Measurements from ENCODE around the gene SLC15A1. TPM values are rescaled to one million over a fixed set of nuclear protein-coding genes. Genes with fewer than 3 reads are reported as not detected.

SLC15A1 gene
- total RNA-seq, 1 experiment from 2014 or later = 1.9 TPM

DNA sequence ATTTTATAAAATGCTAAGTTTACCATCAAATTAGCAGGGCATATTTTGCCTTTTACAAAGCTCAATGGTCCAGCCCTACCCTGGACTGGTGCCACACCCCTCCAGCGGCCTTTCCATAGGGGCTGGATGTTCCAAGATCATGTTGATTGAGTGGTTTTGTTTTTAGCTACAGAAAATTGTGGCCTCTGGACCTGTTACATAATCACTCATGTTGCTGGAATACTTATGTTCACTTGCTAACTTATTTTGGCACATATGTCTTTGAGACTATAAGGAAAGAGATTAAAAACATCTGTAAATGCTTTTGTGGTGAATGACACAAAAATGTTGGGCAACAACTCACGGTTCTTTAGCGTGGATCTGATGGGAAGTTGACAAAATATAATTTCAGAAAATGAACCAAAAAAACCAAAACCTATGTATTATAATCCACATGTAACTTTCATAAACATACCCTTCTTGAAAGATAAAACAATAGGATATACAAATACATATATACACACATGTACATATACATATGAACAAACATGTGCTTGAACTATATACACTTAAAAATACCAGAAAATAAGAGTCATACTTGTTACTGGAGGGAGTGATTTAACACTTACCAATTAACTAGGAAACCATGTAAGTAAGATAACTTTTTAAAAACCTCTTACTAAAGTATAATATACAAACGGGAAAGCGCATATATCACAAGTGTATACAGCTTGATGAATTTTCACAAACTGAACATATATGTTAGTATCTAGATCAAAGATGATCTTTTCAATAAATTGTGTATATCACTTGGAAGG lies 46.6 kb upstream of the SLC15A1 start:
- H3K79me2 ChIP-seq (ENCODE audit: insufficient read depth, low read length) = no peaks in the 10 kb centered on the region
- H3T11ph ChIP-seq (ENCODE audit: low read length) = no peak overlapping the region
- no peak overlapping the region for H4K8ac ChIP-seq (replicated peaks; ENCODE audit: insufficient read length, low read depth, low read length)
- no peaks in the 10 kb centered on the region; the same call in 1 of the 2 replicates for H3K27me3 Mint-ChIP-seq (ENCODE audit: low read depth)
- TF ChIP-seq CTCF (conservative IDR thresholded peaks at IDR 0.05) = no peak
- H3K56ac ChIP-seq (ENCODE audit: insufficient read length, low read depth, low read length) = no peak overlapping the region
- H3K4me1 ChIP-seq (ENCODE audit: insufficient read depth, low read length) = no peaks in the 10 kb centered on the region
- H3K23ac ChIP-seq (ENCODE audit: insufficient read length, low read depth, low read length) = no peak overlapping the region
- no peak overlapping the region for H2BK5ac ChIP-seq (ENCODE audit: insufficient read length, low read length)
- H2BK15ac ChIP-seq (ENCODE audit: low read depth, low read length) = no peak overlapping the region
- no CpG with 5 or more reads among the region's 5 CpGs for WGBS (ENCODE audit: extremely low coverage, insufficient read length, low lambda C conversion rate)
- no peak overlapping the region for H2AK5ac ChIP-seq (ENCODE audit: insufficient read length, low read length)
- H3K9me3 Mint-ChIP-seq = no peaks in the 10 kb centered on the region
- H3K4me3 Mint-ChIP-seq = no peak overlapping the region
- H2BK20ac ChIP-seq (ENCODE audit: low read depth, low read length, poor library complexity, severe bottlenecking) = no peak overlapping the region
- H3K4me2 ChIP-seq (ENCODE audit: insufficient read depth, insufficient read length, low read length) = no peak overlapping the region
- H2BK120ac ChIP-seq (ENCODE audit: low read depth, low read length, poor library complexity, severe bottlenecking) = no peak overlapping the region
- H3K27ac ChIP-seq (ENCODE audit: insufficient read length, low read depth, low read length) = no peak overlapping the region
- H2AFZ ChIP-seq (ENCODE audit: low read length) = no peak overlapping the region
- no peak overlapping the region for H3K18ac ChIP-seq (ENCODE audit: insufficient read length, low read depth, low read length)
- H3K23me2 ChIP-seq (ENCODE audit: insufficient read length, low read depth, low read length, poor library complexity, severe bottlenecking) = no peaks in the 10 kb centered on the region
- H2BK12ac ChIP-seq (ENCODE audit: insufficient read length, low read depth, low read length) = no peak overlapping the region
- peaks cover 0 to 5% (median 5%) of the 10 kb centered on the region in 3 experiments; a peak in 4 of 7 replicates for H3K36me3 Mint-ChIP-seq (ENCODE audit: insufficient read depth in 1 of 3, low read depth in 3 of 3)
- H3K4me1 Mint-ChIP-seq = peaks cover 6 to 11% of the 10 kb centered on the region in 2 experiments; a peak in 3 of 4 replicates
- no peaks in the 10 kb centered on the region for H3K27me3 ChIP-seq (ENCODE audit: insufficient read depth, low read length)
- H3K79me1 ChIP-seq (ENCODE audit: insufficient read depth, low read depth, low read length, poor library complexity, severe bottlenecking) = no peaks in the 10 kb centered on the region
- H4K91ac ChIP-seq (ENCODE audit: insufficient read length, low read depth, low read length) = no peak overlapping the region
- H4K20me1 ChIP-seq (ENCODE audit: control insufficient read depth, insufficient read depth, insufficient read length) = no peaks in the 10 kb centered on the region
- H3K9me3 ChIP-seq (ENCODE audit: control insufficient read depth, low read depth, low read length) = no peaks in the 10 kb centered on the region
- no peak overlapping the region for H3K4ac ChIP-seq (ENCODE audit: low read depth, low read length)
- no peak for DNase-seq
- no peak overlapping the region for H3K14ac ChIP-seq (ENCODE audit: insufficient read depth, low read length)
- H3K9ac ChIP-seq (ENCODE audit: extremely low read depth, insufficient read length, low read length) = no peak overlapping the region
- no peak overlapping the region for H3K27ac Mint-ChIP-seq
- H4K5ac ChIP-seq (ENCODE audit: insufficient read length, low read depth, low read length) = no peak overlapping the region

Data from H9 (cell line).